ENCODE data around the gene CFAP299. TPM values are rescaled to one million over a fixed set of nuclear protein-coding genes. Genes with fewer than 3 reads are reported as not detected.

Gene CFAP299
- total and polyA plus RNA-seq, 2 donors (not counting 3 experiments of a cell fraction or from before 2014, with no cell fraction given): not detected

DNA sequence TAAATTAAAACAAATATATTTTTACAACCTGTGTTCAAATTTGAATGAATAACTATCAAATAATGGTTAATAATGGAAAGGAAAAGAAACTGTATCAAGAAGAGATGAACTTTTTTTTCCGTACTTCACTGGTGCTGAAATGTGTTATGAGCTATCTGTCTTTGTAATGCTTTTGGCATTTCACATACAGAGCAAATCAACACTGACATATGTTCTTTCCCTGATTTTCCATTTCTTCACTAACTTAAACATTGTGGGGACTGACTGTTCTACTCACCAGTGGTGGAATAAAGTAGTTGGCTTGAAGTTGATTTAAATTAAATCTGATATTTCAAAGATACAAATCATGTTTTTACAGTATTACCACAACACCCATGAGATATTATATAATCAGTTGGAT lies 390.9 kb downstream of the CFAP299 start:
- POLR2A ChIA-PET: no interaction called here
- Histone ChIP-seq H4K20me1 (replicated peaks; ENCODE audit: control insufficient read depth, extremely low read depth, insufficient read depth, low read length) (no peaks in the 10 kb centered on the region), H3K27me3 (ENCODE audit: control insufficient read depth in 2 of 2, insufficient read depth in 2 of 2, low read length in 2 of 2) (no peaks in the 10 kb centered on the region), H3K79me2 (ENCODE audit: control insufficient read depth, insufficient read depth, low read length) (no peaks in the 10 kb centered on the region), H3K4me1 (ENCODE audit: control insufficient read depth, extremely low read depth, insufficient read depth, low read length) (no peaks in the 10 kb centered on the region), H3K27ac (ENCODE audit: insufficient read depth, low read depth, low read length) (no peak overlapping the region), H3K4me2 (ENCODE audit: insufficient read depth, low read length) (no peak overlapping the region), H3K36me3 (ENCODE audit: control insufficient read depth in 2 of 2, extremely low read depth in 1 of 2, insufficient read depth in 2 of 2, low read length in 2 of 2) (no peaks in the 10 kb centered on the region), H2AFZ (ENCODE audit: low read depth, low read length) (no peak overlapping the region), H3K9me3 (replicated peaks; ENCODE audit: control insufficient read depth, insufficient read depth, low read length) (peaks cover 4% of the 10 kb centered on the region), H3K9ac (replicated peaks; ENCODE audit: extremely low read depth, insufficient read depth, low read length) (no peak overlapping the region), H3K9me1 (replicated peaks; ENCODE audit: control insufficient read depth, extremely low read depth, insufficient read depth, low read length) (no peaks in the 10 kb centered on the region), H3K4me3 (replicated peaks in 1 of 3; ENCODE audit: insufficient read depth in 1 of 3, low read depth in 1 of 3, low read length in 3 of 3) (no peak overlapping the region)
- DNase-seq (ENCODE audit: low read depth, low spot score) (no peak), FAIRE-seq (no peak)
- intact Hi-C loops (cut with micrococcal nuclease): no loop called here
- dilution Hi-C loops (cut with MboI; ENCODE audit: extremely low pct_ligation_motif_present, low sequenced_read_pairs): no loop called here
- no TSS peak for BruUV-seq (replicated peaks)
- CTCF ChIA-PET: no interaction called here
- TF ChIP-seq POLR2AphosphoS5 (IDR thresholded peaks at IDR 0.05; ENCODE audit: insufficient read depth, low read depth, low read length) (no peak), POLR2A (IDR thresholded peaks at IDR 0.05; ENCODE audit: low read depth, low read length) (no peak), FOS (IDR thresholded peaks at IDR 0.05; ENCODE audit: borderline replicate concordance, insufficient read depth, low read length) (no peak), EZH2 (IDR thresholded peaks at IDR 0.05; ENCODE audit: borderline replicate concordance, low read depth, low read length, severe bottlenecking) (no peak), GATA2 (IDR thresholded peaks at IDR 0.05; ENCODE audit: insufficient read depth, insufficient read length, low read depth, low read length) (no peak), MYC (IDR thresholded peaks at IDR 0.05; ENCODE audit: low read depth, low read length) (no peak)
- TF ChIP-seq, protein P1, sequence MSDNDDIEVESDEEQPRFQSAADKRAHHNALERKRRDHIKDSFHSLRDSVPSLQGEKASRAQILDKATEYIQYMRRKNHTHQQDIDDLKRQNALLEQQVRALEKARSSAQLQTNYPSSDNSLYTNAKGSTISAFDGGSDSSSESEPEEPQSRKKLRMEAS (IDR thresholded peaks at IDR 0.05; ENCODE audit: insufficient read depth, insufficient read length): no peak

DNA sequence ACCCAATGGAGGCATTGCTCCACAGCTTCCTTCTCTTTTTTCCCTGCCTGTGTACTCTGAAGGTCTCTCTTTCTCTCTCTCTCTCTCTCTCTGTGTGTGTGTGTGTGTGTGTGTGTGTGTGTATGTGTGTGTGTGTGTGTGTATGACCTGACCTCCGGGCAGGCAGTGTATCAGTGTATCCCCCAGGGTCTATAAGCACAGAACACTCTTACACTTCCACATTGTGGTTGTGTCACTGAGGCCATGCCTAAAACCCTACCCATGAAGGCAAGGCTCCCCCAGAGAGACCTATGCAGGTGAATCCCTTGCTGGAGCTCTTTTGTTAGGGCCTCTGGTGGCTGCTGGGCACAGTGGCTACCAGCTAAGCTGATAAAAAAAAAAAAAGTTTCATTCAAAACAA lies 394.6 kb downstream of the CFAP299 start:
- FAIRE-seq: no peak
- H2AFZ ChIP-seq (ENCODE audit: low read depth, low read length): no peak overlapping the region
- no peak overlapping the region for H3K9ac ChIP-seq (replicated peaks; ENCODE audit: extremely low read depth, insufficient read depth, low read length)
- ChIA-PET POLR2A (no interaction called here), CTCF (no interaction called here)
- no peak for DNase-seq (ENCODE audit: low read depth, low spot score)
- TF ChIP-seq MYC (IDR thresholded peaks at IDR 0.05; ENCODE audit: low read depth, low read length) (no peak), POLR2A (IDR thresholded peaks at IDR 0.05; ENCODE audit: low read depth, low read length) (no peak), GATA2 (IDR thresholded peaks at IDR 0.05; ENCODE audit: insufficient read depth, insufficient read length, low read depth, low read length) (no peak)
- TF ChIP-seq, protein P2, sequence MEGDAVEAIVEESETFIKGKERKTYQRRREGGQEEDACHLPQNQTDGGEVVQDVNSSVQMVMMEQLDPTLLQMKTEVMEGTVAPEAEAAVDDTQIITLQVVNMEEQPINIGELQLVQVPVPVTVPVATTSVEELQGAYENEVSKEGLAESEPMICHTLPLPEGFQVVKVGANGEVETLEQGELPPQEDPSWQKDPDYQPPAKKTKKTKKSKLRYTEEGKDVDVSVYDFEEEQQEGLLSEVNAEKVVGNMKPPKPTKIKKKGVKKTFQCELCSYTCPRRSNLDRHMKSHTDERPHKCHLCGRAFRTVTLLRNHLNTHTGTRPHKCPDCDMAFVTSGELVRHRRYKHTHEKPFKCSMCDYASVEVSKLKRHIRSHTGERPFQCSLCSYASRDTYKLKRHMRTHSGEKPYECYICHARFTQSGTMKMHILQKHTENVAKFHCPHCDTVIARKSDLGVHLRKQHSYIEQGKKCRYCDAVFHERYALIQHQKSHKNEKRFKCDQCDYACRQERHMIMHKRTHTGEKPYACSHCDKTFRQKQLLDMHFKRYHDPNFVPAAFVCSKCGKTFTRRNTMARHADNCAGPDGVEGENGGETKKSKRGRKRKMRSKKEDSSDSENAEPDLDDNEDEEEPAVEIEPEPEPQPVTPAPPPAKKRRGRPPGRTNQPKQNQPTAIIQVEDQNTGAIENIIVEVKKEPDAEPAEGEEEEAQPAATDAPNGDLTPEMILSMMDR (IDR thresholded peaks at IDR 0.05; ENCODE audit: extremely low read depth in 1 of 2, insufficient read depth in 1 of 2, low read depth in 1 of 2, low read length in 2 of 2): no peak
- TF ChIP-seq, protein P1 (IDR thresholded peaks at IDR 0.05; ENCODE audit: insufficient read depth, insufficient read length): no peak
- H3K9me1 ChIP-seq (replicated peaks; ENCODE audit: control insufficient read depth, extremely low read depth, insufficient read depth, low read length): no peaks in the 10 kb centered on the region
- no peaks in the 10 kb centered on the region for H3K79me2 ChIP-seq (ENCODE audit: control insufficient read depth, insufficient read depth, low read length)
- intact Hi-C loops (cut with micrococcal nuclease): no loop called here
- H3K4me1 ChIP-seq (ENCODE audit: control insufficient read depth, extremely low read depth, insufficient read depth, low read length): no peaks in the 10 kb centered on the region
- H3K27me3 ChIP-seq (ENCODE audit: control insufficient read depth in 2 of 2, insufficient read depth in 2 of 2, low read length in 2 of 2): no peaks in the 10 kb centered on the region
- H3K27ac ChIP-seq (ENCODE audit: insufficient read depth, low read depth, low read length): no peak overlapping the region
- peaks cover 4% of the 10 kb centered on the region for H3K9me3 ChIP-seq (replicated peaks; ENCODE audit: control insufficient read depth, insufficient read depth, low read length)
- dilution Hi-C loops (cut with MboI; ENCODE audit: extremely low pct_ligation_motif_present, low sequenced_read_pairs): no loop called here
- no peak overlapping the region for H3K4me2 ChIP-seq (ENCODE audit: insufficient read depth, low read length)
- no peaks in the 10 kb centered on the region for H4K20me1 ChIP-seq (replicated peaks; ENCODE audit: control insufficient read depth, extremely low read depth, insufficient read depth, low read length)
- H3K36me3 ChIP-seq (ENCODE audit: control insufficient read depth in 2 of 2, extremely low read depth in 1 of 2, insufficient read depth in 2 of 2, low read length in 2 of 2): no peaks in the 10 kb centered on the region
- no TSS peak for BruUV-seq (replicated peaks)
- no peak overlapping the region for H3K4me3 ChIP-seq (replicated peaks in 1 of 3; ENCODE audit: insufficient read depth in 1 of 3, low read depth in 1 of 3, low read length in 3 of 3)

Data from endothelial cell of umbilical vein (primary cell).